HG02885 (cell line): ENCODE data around the gene PDK2.
A peak's percentile ranks its signal among the peaks of the same experiment; 100 is the strongest.

Experiments
- ATAC-seq: cut with Tn5 transposase; IDR thresholded peaks from one replicate; pipeline ENCODE4 v1.9.1; 2021; ENCODE audit warnings: mild to moderate bottlenecking; ENCODE audit not compliant: unreplicated experiment, poor library complexity

Gene PDK2

GRCh38 chr17:50094753-50095619 is at the start of gene PDK2:
TSS of gene PDK2 (plus strand) at chr17:50095351. CDS start at chr17:50095436, 85 bp downstream.
- peak; percentile 90 for ATAC-seq

DNA sequence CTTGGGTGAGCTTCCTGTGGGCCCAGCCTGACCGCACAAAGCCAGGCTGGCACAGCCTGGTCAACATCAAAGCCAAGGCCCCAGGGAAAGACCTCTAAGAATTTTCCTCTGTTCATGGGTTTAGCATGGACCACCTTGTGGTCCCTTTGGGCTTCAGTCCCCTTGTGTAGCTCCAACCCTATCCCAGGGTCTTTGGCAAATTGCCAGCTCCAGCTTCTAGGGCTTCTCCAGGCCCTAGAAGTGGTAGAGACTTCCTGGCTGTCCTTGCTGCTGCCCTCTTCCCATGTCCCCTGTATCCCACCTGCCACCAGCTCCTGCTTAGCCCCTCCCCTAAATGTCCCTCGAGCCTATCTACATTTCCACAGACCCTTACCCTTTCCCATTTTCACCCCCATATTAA is 49.0 kb upstream of the PDK2 start:
- ATAC-seq = no peak

DNA sequence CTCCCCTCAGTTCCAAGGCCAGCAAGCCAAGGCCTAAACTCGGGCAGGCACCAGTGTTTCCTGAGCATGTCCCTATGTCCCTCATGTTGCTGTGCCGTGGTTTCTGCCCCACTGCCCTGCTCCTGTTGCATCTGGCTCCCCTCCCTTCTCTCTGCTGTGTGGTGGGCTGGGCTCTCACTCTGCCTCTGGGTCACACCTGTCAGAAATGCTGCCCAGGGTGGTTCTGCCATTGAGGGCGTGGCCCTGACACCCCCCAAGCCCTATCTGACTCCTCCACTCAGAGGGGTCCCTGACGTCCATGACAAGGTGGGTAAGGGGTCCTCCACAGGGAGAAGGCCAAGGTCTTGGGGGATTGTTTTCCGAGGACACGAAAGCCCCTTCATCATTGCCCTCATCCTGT is 48.5 kb upstream of the PDK2 start:
- ATAC-seq = no peak

DNA sequence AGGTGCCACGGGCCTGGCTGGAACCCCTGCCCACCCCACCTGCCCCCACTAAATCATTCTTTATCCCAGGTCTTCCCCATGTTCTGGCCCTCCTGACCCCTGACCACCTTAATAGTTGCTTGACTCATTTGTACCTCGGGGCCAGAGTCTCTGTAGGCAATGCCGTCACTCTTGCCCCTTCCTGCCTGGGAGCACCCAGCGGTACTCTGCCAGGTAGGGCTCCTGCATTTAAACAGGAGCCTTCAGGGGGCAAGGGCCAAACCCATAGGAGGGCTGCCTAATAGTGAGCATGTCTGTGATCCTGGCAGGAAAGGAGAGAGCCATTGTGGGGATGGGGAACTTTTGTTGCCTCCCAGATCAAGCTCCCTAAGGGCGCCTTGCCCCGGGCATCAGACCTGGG is 48.1 kb upstream of the PDK2 start:
- ATAC-seq = no peak

GRCh38 chr17:50047488-50048126 is 47.5 kb upstream of the PDK2 start:
- no peak for ATAC-seq

- no peak for ATAC-seq
These were observed 46.9 kb upstream of the PDK2 start for GRCh38 chr17:50048146-50048720.

- ATAC-seq = no peak
These were observed 46.2 kb upstream of the PDK2 start for GRCh38 chr17:50048988-50049387.

GRCh38 chr17:50049636-50050035 is 45.5 kb upstream of the PDK2 start:
- no peak for ATAC-seq

- no peak for ATAC-seq
These were observed 44.6 kb upstream of the PDK2 start for GRCh38 chr17:50050431-50051032.

- ATAC-seq = no peak
These were observed 44.0 kb upstream of the PDK2 start for GRCh38 chr17:50051082-50051576.

DNA sequence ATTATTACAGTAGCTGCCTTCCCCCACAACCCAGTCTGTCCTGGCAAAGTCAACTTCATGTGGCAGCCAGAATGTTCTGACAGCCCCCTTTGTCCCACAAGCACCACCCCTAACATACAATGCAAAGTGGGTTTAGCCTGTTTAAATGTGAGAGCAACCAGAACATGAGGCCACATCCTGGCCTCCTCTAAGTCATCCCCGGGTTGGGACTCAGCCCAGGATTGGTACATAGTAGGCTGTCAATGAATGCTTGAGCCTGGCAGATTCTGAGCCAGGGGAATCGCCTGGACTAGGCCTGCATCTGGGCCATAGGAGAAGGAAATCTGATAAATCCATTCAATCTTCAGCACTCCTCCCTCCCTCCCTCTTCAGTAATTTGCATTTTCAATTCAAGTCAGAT is 43.5 kb upstream of the PDK2 start:
- ATAC-seq = no peak

- no peak for ATAC-seq
These were observed 42.8 kb upstream of the PDK2 start for GRCh38 chr17:50052241-50052796.

- ATAC-seq = no peak
These were observed 42.1 kb upstream of the PDK2 start for GRCh38 chr17:50052822-50053653.

DNA sequence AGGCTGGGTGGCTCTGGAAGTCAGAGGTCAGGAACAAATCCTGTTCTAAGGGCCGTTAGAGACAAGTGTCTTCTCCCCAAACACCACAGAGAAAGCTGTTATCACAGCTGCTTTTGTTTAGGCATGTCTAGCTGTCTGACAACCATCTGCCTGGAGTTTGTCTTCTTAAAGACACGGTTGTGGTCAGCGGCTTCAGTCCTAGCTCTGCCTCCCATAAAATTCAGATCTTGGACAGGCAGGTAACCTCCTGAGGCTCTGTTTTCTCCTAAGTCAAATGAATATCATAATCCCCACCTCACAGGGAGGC is 41.5 kb upstream of the PDK2 start:
- no peak for ATAC-seq

GRCh38 chr17:50055055-50055425 is 40.1 kb upstream of the PDK2 start:
- no peak for ATAC-seq

DNA sequence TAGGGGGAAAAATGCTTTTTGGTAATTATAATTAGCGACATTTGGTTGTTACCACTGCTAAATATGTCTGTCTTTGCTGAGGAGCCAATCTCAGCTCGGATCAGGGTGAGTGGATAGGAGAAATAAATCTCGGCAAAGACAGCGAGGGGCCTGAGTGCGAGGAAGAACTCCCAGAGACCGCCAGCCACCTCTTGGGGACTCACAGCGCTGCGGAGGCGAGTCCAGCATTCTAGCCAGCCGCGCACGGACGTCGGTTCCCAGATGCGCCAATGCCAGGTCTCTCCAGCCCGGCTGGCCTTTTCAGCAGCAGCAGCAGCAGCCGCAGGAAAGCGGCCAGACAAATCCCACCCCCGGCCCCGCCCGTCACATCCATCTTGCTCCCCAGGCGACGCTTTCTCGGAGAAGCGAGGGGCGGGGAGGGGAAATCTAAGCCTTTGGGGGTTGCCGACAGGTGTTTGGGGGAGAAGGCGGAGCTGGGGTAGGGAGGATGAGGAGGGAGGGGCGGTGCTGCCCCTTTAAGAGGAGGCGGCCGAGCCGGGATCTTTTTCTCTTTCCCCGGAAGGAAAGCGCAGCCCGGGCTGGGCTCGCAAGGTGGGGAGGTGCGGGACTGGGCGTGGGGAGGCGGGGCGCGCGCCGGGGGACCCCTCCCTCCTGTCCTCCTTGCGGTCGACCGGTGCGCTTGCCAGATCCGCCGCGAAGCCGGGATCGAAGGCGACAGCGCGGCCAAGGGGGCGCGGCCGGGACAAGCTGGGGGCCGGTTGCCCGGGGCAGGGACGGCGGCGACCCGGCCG is 39.5 kb upstream of the PDK2 start, which contains the start of gene ITGA3:
Gene ITGA3, plus strand, starts transcription at position 685 of the 791 bp plus-strand sequence. CDS start 330 bp downstream, outside the sequence.
- peak; percentile 39 for ATAC-seq

GRCh38 chr17:50056217-50056960 is 38.8 kb upstream of the PDK2 start:
- peak; percentile 53 for ATAC-seq

DNA sequence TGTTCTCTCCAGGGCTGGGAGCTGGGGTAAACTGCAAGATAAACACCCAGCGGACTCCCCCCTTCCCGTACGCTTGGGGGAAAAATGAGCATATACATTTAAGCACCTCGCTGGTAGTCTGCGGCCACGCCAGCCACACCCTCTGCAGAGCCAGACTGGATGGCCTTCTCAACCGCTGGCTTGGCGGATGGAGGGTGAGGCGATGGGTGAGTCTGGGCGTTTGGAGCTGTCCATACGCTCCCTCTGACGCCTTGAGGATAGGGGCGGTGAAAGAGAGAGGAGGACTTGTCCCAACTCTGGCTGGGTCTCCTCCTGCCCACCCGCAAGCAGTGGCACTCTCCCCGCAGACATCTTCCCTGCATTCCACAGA is 38.2 kb upstream of the PDK2 start:
- no peak for ATAC-seq
